ENCODE results near the gene STARD10.
"Not testable (repeated sequence)": the region's sequence is repeated elsewhere in the genome, so short reads cannot be mapped to it uniquely, and the experiment has no call there.

Gene STARD10

DNA sequence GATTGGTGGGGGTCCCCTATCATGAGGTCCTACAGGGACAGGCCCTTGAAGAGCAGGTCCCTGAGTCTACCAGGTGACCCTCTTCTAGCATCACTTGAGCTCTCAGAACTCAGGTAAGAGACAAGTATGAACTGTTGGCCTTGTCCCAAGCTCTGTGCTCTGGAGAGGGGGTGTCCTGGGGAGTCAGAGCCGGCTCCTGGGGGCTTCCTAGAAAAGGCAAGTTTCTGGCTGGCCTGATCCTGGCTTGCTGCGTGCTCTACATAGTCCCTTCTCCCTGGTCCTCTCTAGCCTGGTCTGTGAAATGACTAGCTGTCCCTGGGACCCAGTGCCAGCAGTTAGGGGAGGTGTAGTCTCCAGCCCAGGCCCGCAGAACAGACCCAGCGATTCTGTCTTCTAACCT is 31.8 kb upstream of the STARD10 start:
- DNase-seq: no peak

DNA sequence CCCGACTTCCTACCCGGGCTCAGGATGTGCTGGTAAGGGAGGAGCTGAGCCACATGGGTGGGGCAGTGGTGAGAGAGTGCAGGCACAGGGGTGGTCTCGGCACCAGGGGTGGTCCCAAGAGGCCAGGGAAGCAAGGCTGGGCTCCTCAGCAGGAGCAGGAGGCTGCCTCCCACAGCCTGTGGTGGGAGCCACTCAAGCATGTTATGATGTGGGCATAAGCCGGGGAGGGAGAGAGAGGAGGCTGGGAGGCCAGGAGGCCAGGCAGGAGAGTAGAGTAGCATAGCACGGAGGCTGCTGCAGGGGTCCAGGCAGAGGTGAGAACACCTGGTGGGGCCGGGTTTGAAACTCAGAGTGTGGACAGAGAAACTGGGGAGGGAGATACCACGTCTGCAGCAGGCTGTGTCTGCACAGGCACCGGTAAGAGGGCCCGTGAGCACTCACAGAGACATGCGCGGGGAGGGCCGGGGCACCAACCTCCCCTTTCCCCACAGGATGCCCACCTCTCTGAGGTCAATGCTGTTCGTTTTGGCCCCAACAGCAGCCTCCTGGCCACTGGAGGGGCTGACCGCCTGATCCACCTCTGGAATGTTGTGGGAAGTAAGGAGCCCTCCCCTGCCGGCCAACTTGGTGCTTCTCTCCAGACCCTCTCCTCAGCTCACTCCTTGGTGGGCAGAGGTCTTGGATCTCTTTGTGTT is 31.1 kb upstream of the STARD10 start:
- DNase-seq: no peak

- DNase-seq: no peak
These were observed 30.2 kb upstream of the STARD10 start for GRCh38 chr11:72824020-72824419.

DNA sequence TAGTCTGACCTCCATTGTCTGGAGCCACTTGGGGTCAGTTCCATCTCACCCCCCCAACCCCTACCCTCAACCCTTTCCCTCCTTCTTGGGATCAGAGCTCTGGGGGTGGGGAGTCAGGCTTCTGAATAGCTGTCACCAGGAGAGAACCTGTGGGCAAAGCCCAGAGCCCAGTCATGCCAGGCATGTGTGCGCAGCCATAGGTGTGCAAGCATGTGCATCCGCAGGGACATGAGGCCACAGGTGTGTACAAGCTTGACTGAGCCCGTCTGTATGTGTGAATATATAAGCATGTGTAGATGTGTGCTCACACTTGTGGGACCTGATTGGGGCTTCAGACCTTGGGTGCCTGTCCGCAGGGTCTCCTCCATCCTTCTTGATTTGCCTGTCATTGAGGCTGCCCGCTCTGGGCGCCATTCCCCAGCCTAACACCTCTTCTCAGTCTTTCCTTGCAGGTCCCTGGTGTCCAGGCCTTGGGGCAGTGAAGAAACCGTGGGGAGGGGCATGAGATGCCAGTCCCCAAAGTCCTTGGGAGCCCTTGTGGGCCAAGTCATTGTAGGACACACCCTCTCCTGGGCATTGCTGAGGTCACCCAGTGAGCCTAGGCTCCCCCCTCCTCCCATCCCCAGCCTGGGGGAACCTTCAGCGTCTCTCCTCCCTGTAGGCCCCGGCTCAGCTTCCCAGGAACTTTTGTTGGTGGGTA is 29.4 kb upstream of the STARD10 start:
- DNase-seq: no peak

DNA sequence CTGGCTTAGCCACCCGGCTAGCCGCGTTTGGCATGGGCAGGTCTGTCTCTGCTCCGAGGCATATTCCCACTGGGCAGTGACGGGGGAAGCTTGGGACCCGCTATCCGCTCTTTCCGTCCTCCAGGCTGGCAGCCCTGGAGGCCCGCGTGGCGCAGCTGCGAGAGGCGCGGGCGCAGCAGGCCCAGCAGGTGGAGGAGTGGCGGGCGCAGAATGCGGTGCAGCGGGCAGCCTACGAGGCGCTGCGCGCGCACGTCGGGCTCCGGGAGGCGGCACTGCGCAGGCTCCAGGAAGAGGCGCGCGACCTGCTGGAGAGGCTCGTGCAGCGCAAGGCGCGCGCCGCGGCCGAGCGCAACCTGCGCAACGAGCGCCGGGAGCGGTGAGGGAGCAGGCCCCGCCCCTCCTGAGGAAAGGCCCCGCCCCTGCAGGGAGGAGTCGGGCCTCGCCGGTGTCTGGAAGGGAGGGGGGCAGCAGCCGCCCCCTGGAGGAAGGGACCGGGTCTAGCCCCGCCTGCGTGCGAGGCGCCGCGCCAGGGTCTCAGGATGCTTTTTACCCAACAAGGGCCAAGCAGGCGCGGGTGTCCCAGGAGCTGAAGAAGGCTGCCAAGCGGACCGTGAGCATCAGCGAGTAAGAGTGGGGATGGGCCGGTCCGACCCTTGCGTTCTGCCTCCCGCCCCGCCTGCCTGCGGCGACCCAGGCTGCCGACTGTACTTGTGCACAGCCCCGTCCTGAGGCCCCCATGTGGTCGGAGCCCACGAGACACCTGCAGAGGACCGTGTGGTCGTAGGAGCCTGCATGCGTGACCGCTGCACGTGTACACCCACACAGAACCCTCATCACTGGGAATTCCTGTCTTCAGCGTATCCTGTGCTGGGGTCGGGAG is 28.3 kb upstream of the STARD10 start:
- DNase-seq: peak; percentile 28 to 66

DNA sequence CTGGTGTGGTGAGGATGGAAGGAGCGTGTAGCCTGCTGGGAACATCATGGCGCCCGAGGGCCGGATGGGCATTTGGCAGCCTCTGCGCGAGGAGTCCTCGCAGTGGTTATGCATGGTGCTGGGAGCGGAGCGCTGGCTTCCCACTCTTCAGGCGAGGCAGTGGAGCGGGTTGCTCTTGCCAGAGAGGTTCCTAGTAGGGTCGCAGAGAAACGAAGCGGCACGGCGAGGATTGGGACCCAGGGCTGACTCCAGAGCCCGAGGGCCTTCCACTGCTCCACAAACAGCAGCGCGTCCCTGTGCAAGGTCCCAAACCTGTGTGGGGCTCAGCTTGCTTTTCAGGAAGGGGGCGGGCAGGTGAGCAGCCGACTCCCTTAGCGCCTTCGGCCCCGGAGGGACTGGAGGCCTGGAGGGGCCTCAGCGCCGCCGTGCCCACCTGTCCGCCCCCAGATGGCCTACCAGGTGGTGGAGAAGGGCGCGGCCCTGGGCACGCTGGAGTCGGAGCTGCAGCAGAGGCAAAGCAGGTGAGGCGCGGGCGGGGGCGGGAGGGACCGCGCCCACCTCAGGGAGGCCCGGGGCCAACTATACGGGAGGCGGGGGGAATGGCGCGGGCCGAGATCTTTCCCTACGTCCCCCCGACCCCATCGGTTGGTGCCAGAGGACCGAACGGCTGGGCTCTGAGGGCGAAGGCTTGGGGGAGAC is 27.5 kb upstream of the STARD10 start:
- no peak for DNase-seq

GRCh38 chr11:72820439-72821139 is 26.7 kb upstream of the STARD10 start:
- no peak for DNase-seq

GRCh38 chr11:72818971-72819370 is 25.1 kb upstream of the STARD10 start:
- DNase-seq: no peak

DNA sequence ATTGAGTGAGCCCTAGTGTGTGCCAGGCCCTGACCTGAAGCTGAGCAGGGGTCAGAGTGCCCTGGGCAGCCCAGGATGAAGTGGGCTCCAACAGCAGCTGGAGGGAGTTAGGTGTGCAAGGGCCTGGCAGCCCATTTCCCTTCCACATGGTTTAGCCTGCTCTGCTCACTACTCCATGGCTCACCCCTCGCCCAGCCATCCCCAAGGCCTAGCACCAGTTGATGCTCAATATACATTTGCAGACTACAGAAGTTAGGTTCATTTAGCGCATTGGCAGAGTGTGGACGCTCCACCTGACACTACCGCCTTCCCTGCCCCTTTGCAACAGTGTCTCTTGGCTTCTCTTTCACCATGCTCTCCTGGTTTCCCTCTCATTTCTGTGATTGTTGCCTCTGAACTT is 24.1 kb upstream of the STARD10 start:
- no peak for DNase-seq

- DNase-seq: no peak
These were observed 22.6 kb upstream of the STARD10 start for GRCh38 chr11:72816404-72816990.

- no peak for DNase-seq
These were observed 21.3 kb upstream of the STARD10 start for GRCh38 chr11:72815110-72815618.

GRCh38 chr11:72814286-72815109 is 20.7 kb upstream of the STARD10 start, which contains the start of gene ATG16L2:
Gene ATG16L2, plus strand, starts transcription at chr11:72814411. Its CDS starts 35 bp downstream, at chr11:72814446.
- peak; percentile 82 to 95 for DNase-seq

GRCh38 chr11:72813740-72814285 is 20.0 kb upstream of the STARD10 start:
- DNase-seq: peak; percentile 76 to 85

- peak; percentile 53 to 72 for DNase-seq
These were observed 19.3 kb upstream of the STARD10 start for GRCh38 chr11:72812967-72813739.

DNA sequence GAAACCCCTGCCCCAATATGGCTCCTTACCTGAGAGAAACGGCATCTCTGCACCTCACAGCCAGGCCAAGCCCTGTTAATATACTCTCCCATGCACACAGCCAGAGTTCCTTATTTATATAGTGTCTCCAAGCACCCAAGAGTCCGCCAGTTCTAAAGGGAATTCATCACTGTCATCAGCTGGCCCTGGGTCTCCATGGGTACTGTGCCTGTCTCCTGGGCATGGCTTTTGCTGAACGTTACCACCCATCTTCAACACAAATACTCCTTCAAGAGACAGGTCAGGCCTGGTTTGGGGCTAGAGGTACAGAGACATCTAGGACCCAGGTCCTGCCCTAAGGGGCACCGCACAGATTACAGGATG is 18.7 kb upstream of the STARD10 start:
- no peak for DNase-seq

DNA sequence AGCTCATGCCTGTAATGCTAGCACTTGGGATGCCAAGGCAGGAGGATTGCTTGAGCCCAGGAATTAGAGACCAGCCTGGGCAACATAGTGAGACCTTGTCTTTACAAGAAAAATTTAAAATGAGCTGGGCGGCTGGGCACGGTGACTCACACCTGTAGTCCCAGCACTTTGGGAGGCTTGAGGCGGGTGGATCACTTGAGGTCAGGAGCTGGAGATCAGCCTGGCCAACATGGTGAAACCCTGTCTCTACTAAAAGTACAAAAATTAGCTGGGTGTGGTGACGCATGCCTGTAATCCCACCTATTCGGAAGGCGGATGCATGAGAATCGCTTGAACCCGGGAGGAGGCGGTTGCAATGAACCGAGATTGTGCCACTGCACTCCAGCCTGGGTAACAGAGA is 17.8 kb upstream of the STARD10 start:
- not testable (repeated sequence) for DNase-seq

DNA sequence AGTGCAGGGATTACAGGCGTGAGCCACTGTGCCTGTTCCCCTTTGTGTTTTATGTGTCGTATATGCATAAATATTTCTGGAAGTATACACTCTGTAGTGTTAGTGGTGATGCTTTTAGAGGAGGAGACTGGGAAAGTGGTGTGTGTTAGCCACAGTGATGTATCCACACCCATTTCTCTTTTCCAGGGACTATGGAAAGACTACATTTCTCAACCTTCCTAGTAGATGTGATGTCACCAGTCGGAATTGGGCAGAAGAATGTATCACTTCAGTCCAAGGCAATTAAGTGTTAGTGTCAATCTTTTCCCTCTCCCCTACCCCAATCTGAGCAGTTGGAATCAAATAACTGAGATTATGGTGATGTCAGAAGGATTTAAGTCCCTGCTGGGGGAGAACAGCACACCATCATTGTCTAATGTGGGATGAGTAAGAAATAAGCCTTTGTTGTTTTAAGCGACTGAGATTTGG is 14.5 kb upstream of the STARD10 start:
- peak; percentile 61 to 74 for DNase-seq

DNA sequence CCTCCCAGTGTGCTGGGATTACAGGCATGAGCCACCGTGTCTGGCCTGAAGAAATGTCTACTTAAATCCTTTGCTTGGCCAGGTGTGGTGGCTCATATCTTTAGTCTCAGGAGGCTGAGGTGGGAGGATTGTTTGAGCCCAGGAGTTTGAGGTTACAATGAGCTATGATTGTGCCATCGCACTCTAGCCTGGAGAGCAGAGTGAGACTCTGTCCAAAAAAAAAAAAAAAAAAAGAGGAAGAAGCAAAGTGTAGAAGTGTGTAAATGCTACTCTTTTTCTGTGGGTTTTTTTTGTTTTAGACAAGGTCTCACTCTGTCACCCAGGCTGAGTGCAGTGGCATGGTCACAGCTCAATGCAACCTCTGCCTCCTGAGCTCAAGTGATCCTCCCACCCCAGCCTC is 13.9 kb upstream of the STARD10 start:
- DNase-seq: peak; percentile 55 to 77

GRCh38 chr11:72807021-72807693 is 13.3 kb upstream of the STARD10 start:
- peak; percentile 77 to 93 for DNase-seq
